Articular chondrocyte of knee joint (primary cell): Measurements from ENCODE around the gene SLIRP. TPM values are rescaled to one million over a fixed set of nuclear protein-coding genes. Genes with fewer than 3 reads are reported as not detected.

Experiments used
- total RNA-seq: library from RNA; depleted of rRNA; stranded (reverse); fragments of >200 nt; gene quantifications from 2 replicates; pipeline ENCODE4 v1.2.3, GENCODE V29; 2012

SLIRP gene
- 114 and 150 TPM in 2 replicates for total RNA-seq

GRCh38 chr14:77707724-77708408 is at the start of gene SLIRP, which contains the start of gene ALKBH1:
SLIRP (plus strand) TSS chr14:77708103; CDS start chr14:77708112, 9 bp downstream.
ALKBH1 (minus strand) TSS chr14:77708023; CDS start chr14:77708004, 19 bp downstream.

GRCh38 chr14:77760381-77761204 is 52.7 kb downstream of the SLIRP start, which contains the start of gene SNW1:
SNW1 (minus strand) TSS chr14:77761156; CDS start chr14:77761127, 29 bp downstream.

Other genes with a start within 250 kb of the SLIRP start
- 0.13 and 0.22 TPM in 2 replicates for gene ISM2, start 209.3 kb upstream of the SLIRP start, total RNA-seq
- 60.4 and 71.3 TPM in 2 replicates for gene SPTLC2, start 91.5 kb upstream of the SLIRP start, total RNA-seq
- 8.2 and 11.3 TPM in 2 replicates for gene ALKBH1, start 80 bp upstream of the SLIRP start, total RNA-seq
- gene SNW1, start 53.1 kb downstream of the SLIRP start, total RNA-seq = 57.1 and 57.7 TPM in 2 replicates
- 4.6 and 4.8 TPM in 2 replicates for gene ADCK1, start 92.0 kb downstream of the SLIRP start, total RNA-seq